GM12865 (cell line): ENCODE measurements around the gene UQCRC1.

ENCODE experiments used
- DNase-seq: peaks from one replicate; pipeline ENCODE4 v3.0.0; 2010; ENCODE audit warnings: low read depth
- H3K4me3 ChIP-seq: 2 replicates; pipeline ENCODE4 v1.5.1; 2011; ENCODE audit warnings: mild to moderate bottlenecking, low read depth, low read length, control low read depth
- TF ChIP-seq, protein P1 (sequence below): IDR thresholded peaks from 2 replicates; pipeline ENCODE4 v1.5.1; 2011; ENCODE audit warnings: low read length, control low read depth, low read depth, inconsistent platforms; ENCODE audit not compliant: insufficient read depth; ENCODE audit errors: missing control alignments

Gene UQCRC1

DNA sequence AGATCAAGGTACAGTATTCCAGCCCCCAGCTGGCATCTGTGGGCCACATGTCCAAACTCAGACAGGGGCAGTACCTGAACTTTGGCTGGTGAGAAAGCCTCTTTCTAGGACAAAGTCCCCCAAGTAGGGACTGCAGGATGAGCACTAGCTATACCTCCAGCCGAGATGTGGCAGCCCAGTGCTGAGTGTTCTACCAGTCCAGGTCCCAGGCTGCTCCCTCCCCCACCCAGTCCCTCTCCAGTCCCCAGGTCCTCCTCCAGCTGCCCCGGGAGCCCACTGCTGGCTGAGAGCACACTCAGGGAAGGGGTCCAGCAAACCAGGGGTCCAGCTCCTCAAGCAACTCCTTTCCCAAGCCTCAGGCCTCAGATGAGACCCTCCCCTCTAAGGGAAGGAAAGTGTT lies 24.3 kb upstream of the UQCRC1 start:
- no peak overlapping the region for H3K4me3 ChIP-seq
- DNase-seq = no peak
- TF ChIP-seq, protein P1, sequence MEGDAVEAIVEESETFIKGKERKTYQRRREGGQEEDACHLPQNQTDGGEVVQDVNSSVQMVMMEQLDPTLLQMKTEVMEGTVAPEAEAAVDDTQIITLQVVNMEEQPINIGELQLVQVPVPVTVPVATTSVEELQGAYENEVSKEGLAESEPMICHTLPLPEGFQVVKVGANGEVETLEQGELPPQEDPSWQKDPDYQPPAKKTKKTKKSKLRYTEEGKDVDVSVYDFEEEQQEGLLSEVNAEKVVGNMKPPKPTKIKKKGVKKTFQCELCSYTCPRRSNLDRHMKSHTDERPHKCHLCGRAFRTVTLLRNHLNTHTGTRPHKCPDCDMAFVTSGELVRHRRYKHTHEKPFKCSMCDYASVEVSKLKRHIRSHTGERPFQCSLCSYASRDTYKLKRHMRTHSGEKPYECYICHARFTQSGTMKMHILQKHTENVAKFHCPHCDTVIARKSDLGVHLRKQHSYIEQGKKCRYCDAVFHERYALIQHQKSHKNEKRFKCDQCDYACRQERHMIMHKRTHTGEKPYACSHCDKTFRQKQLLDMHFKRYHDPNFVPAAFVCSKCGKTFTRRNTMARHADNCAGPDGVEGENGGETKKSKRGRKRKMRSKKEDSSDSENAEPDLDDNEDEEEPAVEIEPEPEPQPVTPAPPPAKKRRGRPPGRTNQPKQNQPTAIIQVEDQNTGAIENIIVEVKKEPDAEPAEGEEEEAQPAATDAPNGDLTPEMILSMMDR = no peak

GRCh38 chr3:48633256-48633655 lies 23.8 kb upstream of the UQCRC1 start:
- H3K4me3 ChIP-seq = no peak overlapping the region
- DNase-seq = no peak
- TF ChIP-seq, protein P1 = no peak

DNA sequence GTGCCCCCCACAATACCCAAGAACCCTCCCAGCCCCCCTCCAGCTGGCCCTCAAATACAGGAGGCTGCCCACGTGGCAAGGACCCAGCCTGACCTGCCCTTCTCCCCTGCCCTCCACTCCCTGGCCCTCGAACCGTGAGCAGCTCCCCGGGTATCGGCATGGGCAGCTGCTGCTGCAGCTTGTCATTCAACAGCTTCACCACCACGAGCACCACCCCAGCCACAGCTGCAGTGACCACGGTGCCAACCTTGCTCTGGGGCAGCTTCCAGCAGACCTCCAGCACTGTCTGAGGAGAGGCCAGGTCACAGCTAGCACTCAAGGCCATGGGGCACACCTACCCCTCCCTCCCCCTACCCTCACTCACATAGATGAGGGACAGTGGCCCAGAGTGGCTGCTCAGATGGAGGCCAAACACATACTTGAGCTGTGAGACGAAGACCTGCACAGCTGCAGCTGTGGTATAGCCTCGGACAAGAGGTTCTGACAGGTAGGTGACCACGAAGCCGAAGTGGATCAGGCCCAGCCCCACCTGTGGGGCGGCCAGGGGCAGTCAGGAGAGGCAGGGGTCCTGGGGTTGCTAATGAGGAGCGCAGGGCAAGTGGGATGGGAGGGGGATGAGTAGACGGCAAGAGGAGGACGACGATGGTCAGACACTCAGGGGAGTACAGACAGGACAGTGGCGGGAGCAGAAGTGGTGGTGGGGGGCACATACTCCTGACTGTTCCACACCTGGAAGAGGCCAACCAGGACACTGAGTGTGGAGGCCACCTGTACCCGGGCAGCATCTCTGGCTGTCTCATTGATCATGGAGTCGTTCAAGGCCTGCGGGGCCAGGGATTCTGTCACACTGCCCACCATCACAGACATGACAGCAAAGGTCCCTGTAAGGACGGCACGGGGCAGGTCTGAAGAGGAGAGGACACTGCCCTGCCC lies 22.3 kb upstream of the UQCRC1 start:
- no peak overlapping the region for H3K4me3 ChIP-seq
- TF ChIP-seq, protein P1 = no peak
- no peak for DNase-seq

DNA sequence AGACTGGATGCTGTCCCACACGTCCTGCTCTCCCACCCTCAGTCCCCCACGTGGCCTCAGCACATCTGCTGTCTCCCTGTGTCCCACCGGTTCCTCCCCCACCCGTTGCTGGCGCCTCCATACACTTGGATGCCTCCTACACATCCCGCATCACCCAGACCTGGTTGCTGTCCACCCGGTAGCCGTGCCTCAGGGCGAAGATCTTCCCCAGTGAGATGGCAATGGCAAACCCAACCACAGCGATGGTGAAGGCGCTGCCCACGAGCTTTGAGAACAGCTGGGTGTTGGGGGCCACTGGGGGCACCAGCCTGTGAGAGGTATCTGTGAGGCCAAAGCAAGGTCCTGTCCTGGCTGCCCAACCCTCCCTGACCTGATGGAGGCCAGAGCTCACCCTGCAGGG lies 21.4 kb upstream of the UQCRC1 start:
- H3K4me3 ChIP-seq = no peak overlapping the region
- DNase-seq = no peak
- TF ChIP-seq, protein P1 = no peak

- TF ChIP-seq, protein P1 = no peak
- no peak overlapping the region for H3K4me3 ChIP-seq
- DNase-seq = no peak
Measured at GRCh38 chr3:48630407-48630806, 21.0 kb upstream of the UQCRC1 start.

DNA sequence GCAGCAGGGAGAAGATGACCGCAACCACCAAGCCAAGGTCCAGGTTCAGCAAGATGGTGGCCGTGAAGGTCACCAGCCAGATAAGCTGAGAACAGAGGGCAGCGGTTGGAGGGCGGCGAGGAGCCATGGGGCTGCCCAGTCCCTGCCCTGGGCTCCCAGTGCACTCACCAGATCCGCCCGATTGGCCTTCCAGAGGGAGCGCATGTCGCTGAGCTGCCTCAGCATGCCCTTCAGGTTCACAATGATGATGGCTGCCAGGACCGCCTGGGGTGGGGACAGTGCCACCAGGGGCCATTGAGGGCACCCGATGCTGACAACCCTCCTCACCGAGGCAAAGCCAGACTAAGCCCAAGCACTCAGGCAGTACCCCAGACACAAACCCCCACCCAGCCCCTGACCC lies 20.4 kb upstream of the UQCRC1 start:
- TF ChIP-seq, protein P1 = no peak
- DNase-seq = no peak
- no peak overlapping the region for H3K4me3 ChIP-seq
